MM.1S (cell line): ENCODE measurements around the gene NAPA.

Experiments used
- DNase-seq: peaks from one replicate; pipeline ENCODE4 v3.0.0-alpha.2; 2015
- H2AFZ ChIP-seq: fragments of 300-600 bp; sonication (generic); 2 replicates; pipeline ENCODE4 v1.6.0; 2016; ENCODE audit warnings: antibody characterized with exemption, low read length
- H3F3A ChIP-seq: fragments of 300-600 bp; sonication (generic); 2 replicates; pipeline ENCODE4 v1.6.1; 2016; ENCODE audit warnings: mild to moderate bottlenecking, antibody characterized with exemption, low read length, moderate library complexity, mixed read lengths; ENCODE audit not compliant: insufficient read depth
- H3K27ac ChIP-seq: fragments of 300-600 bp; sonication (generic); 2 replicates; pipeline ENCODE4 v1.5.1; 2016; ENCODE audit warnings: mild to moderate bottlenecking, low read length
- H3K27me3 ChIP-seq: fragments of 300-600 bp; sonication (generic); replicated peaks from 2 replicates; pipeline ENCODE4 v1.6.0; 2016; ENCODE audit warnings: low read length; ENCODE audit not compliant: insufficient read depth
- H3K36me3 ChIP-seq: fragments of 300-600 bp; sonication (generic); replicated peaks from 2 replicates; pipeline ENCODE4 v1.6.1; 2016; ENCODE audit warnings: mild to moderate bottlenecking, low read length, mixed read lengths; ENCODE audit not compliant: insufficient read depth
- H3K4me1 ChIP-seq: fragments of 300-600 bp; sonication (generic); 2 replicates; pipeline ENCODE4 v1.6.1; 2016; ENCODE audit warnings: low read length, mixed read lengths
- H3K4me2 ChIP-seq: fragments of 300-600 bp; sonication (generic); 2 replicates; pipeline ENCODE4 v1.6.0; 2016; ENCODE audit warnings: low read depth, low read length
- H3K4me3 ChIP-seq: fragments of 300-600 bp; sonication (generic); 2 replicates; pipeline ENCODE4 v1.5.1; 2016; ENCODE audit warnings: low read length, mixed read lengths
- H3K79me2 ChIP-seq: fragments of 300-600 bp; sonication (generic); 2 replicates; pipeline ENCODE4 v1.6.1; 2016; ENCODE audit warnings: mixed run types, low read length, mixed read lengths
- H3K9ac ChIP-seq: fragments of 300-600 bp; sonication (generic); 2 replicates; pipeline ENCODE4 v1.6.1; 2016; ENCODE audit warnings: low read length, mixed read lengths
- H3K9me2 ChIP-seq: fragments of 300-600 bp; sonication (generic); replicated peaks from 2 replicates; pipeline ENCODE4 v1.6.1; 2016; ENCODE audit warnings: mild to moderate bottlenecking, low read length, mixed read lengths; ENCODE audit not compliant: insufficient read depth
- H3K9me3 ChIP-seq: fragments of 300-600 bp; sonication (generic); replicated peaks from 2 replicates; pipeline ENCODE4 v1.6.1; 2016; ENCODE audit warnings: mild to moderate bottlenecking, low read length, mixed read lengths; ENCODE audit not compliant: insufficient read depth
- H4K20me1 ChIP-seq: fragments of 300-600 bp; sonication (generic); 2 replicates; pipeline ENCODE4 v1.6.1; 2016; ENCODE audit warnings: mild to moderate bottlenecking, low read length, moderate library complexity, mixed read lengths; ENCODE audit not compliant: insufficient read depth
- EZH2 ChIP-seq: fragments of 300-600 bp; sonication (generic); optimal IDR thresholded peaks from 2 replicates; pipeline ENCODE3; 2017; ENCODE audit warnings: low read depth, mild to moderate bottlenecking, antibody characterized with exemption, low read length, mixed read lengths
- EZH2phosphoT487 ChIP-seq: fragments of 300-600 bp; sonication (generic); IDR thresholded peaks from 2 replicates; pipeline ENCODE4 v1.6.1; 2018; ENCODE audit warnings: antibody characterized with exemption, low read length
- TF ChIP-seq, protein P1 (sequence below): fragments of 300-600 bp; sonication (generic); IDR thresholded peaks from 2 replicates; pipeline ENCODE4 v1.5.1; 2016; ENCODE audit warnings: antibody characterized with exemption, low read length, mixed read lengths

Gene NAPA

GRCh38 chr19:47520839-47521238, 6.0 kb upstream of the NAPA start:
- Histone ChIP-seq H2AFZ (no peak overlapping the region), H3K4me1 (peaks cover 14% of the 10 kb centered on the region)

GRCh38 chr19:47520343-47520806, 5.5 kb upstream of the NAPA start:
- H3K9me2 ChIP-seq = no peaks in the 10 kb centered on the region
- no peaks in the 10 kb centered on the region for H3K36me3 ChIP-seq
- TF ChIP-seq EZH2phosphoT487 (no peak), EZH2 (no peak)
- TF ChIP-seq, protein P1, sequence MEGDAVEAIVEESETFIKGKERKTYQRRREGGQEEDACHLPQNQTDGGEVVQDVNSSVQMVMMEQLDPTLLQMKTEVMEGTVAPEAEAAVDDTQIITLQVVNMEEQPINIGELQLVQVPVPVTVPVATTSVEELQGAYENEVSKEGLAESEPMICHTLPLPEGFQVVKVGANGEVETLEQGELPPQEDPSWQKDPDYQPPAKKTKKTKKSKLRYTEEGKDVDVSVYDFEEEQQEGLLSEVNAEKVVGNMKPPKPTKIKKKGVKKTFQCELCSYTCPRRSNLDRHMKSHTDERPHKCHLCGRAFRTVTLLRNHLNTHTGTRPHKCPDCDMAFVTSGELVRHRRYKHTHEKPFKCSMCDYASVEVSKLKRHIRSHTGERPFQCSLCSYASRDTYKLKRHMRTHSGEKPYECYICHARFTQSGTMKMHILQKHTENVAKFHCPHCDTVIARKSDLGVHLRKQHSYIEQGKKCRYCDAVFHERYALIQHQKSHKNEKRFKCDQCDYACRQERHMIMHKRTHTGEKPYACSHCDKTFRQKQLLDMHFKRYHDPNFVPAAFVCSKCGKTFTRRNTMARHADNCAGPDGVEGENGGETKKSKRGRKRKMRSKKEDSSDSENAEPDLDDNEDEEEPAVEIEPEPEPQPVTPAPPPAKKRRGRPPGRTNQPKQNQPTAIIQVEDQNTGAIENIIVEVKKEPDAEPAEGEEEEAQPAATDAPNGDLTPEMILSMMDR = no peak
- no peak overlapping the region for H3K27ac ChIP-seq
- H3F3A ChIP-seq = peaks cover 13% of the 10 kb centered on the region
- no peak overlapping the region for H3K4me3 ChIP-seq
- H3K27me3 ChIP-seq = peaks cover 44% of the 10 kb centered on the region
- H4K20me1 ChIP-seq = no peaks in the 10 kb centered on the region
- H3K4me2 ChIP-seq = no peak overlapping the region
- H2AFZ ChIP-seq = no peak overlapping the region
- H3K4me1 ChIP-seq = peaks cover 14% of the 10 kb centered on the region
- no peak for DNase-seq
- H3K9ac ChIP-seq = no peak overlapping the region
- no peaks in the 10 kb centered on the region for H3K9me3 ChIP-seq
- H3K79me2 ChIP-seq = no peaks in the 10 kb centered on the region

More at GRCh38 chr19:47520839-47521238, 6.0 kb upstream of the NAPA start:
- DNase-seq = no peak
- no peak overlapping the region for H3K27ac ChIP-seq
- H3K4me3 ChIP-seq = no peak overlapping the region
- no peaks in the 10 kb centered on the region for H3K79me2 ChIP-seq
- H3F3A ChIP-seq = peaks cover 9% of the 10 kb centered on the region
- H3K9me2 ChIP-seq = no peaks in the 10 kb centered on the region
- no peak for TF ChIP-seq EZH2phosphoT487
- no peaks in the 10 kb centered on the region for H3K36me3 ChIP-seq
- no peaks in the 10 kb centered on the region for H3K9me3 ChIP-seq
- no peak overlapping the region for H3K4me2 ChIP-seq
- H3K9ac ChIP-seq = no peak overlapping the region
- no peaks in the 10 kb centered on the region for H4K20me1 ChIP-seq
- H3K27me3 ChIP-seq = peaks cover 46% of the 10 kb centered on the region

GRCh38 chr19:47518854-47519253, 4.0 kb upstream of the NAPA start:
- Histone ChIP-seq H3K27me3 (peaks cover 34% of the 10 kb centered on the region), H3K9me2 (no peaks in the 10 kb centered on the region), H2AFZ (no peak overlapping the region), H3K4me3 (no peak overlapping the region), H3K36me3 (no peaks in the 10 kb centered on the region), H3K79me2 (peaks cover 10% of the 10 kb centered on the region), H3K4me2 (peak overlapping the region; percentile 50; the same call in 1 of the 2 replicates), H3K9ac (no peak overlapping the region), H3K9me3 (no peaks in the 10 kb centered on the region), H3K27ac (no peak overlapping the region), H3K4me1 (peaks cover 14% of the 10 kb centered on the region), H3F3A (peaks cover 13% of the 10 kb centered on the region), H4K20me1 (no peaks in the 10 kb centered on the region)
- DNase-seq = no peak
- TF ChIP-seq, protein P1 = no peak
- TF ChIP-seq EZH2 (no peak), EZH2phosphoT487 (no peak)

DNA sequence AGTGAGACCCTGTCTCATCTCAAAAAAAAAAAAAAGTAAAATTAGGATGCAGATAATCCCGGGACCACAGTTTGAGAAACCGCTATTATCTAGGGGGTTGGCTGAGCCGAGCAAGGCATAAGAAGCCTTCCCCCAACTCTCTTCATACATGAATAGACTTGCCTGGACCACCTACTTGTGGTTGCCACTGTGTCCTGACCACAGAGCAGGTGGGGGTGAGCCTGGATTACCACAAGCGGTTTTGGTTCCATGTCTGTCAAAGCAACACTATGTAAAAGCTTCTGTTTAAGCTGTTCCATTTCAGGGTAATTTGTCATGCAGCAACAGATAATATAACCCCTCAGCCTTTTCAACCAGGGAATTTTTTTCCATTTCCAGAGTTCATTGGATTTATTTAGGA, 3.3 kb upstream of the NAPA start:
- H3K9me3 ChIP-seq = no peaks in the 10 kb centered on the region
- H2AFZ ChIP-seq = no peak overlapping the region
- H4K20me1 ChIP-seq = peaks cover 4% of the 10 kb centered on the region; the same call in 1 of the 2 replicates
- H3K9ac ChIP-seq = no peak overlapping the region; the same call in 1 of the 2 replicates
- no peak overlapping the region for H3K27ac ChIP-seq
- H3K36me3 ChIP-seq = no peaks in the 10 kb centered on the region
- H3K4me3 ChIP-seq = no peak overlapping the region
- TF ChIP-seq, protein P1 = no peak
- TF ChIP-seq EZH2phosphoT487 (no peak), EZH2 (no peak)
- peak; percentile 79 for DNase-seq
- peaks cover 19% of the 10 kb centered on the region for H3K4me1 ChIP-seq
- peaks cover 27% of the 10 kb centered on the region for H3K27me3 ChIP-seq
- peaks cover 13% of the 10 kb centered on the region for H3F3A ChIP-seq
- H3K79me2 ChIP-seq = peaks cover 17% of the 10 kb centered on the region
- H3K4me2 ChIP-seq = peak overlapping the region; percentile 50
- no peaks in the 10 kb centered on the region for H3K9me2 ChIP-seq
